GM19372 (cell line): ENCODE data around the gene VPS52.
"Not testable (repeated sequence)": the region's sequence is repeated elsewhere in the genome, so short reads cannot be mapped to it uniquely, and the experiment has no call there.

ENCODE experiments used
- ATAC-seq: cut with Tn5 transposase; IDR thresholded peaks from one replicate; pipeline ENCODE4 v1.9.1; 2021; ENCODE audit warnings: mild to moderate bottlenecking, low read depth, moderate library complexity; ENCODE audit not compliant: unreplicated experiment

VPS52 gene

GRCh38 chr6:33280539-33280938 is 8.9 kb upstream of the VPS52 start:
- ATAC-seq, result no peak

DNA sequence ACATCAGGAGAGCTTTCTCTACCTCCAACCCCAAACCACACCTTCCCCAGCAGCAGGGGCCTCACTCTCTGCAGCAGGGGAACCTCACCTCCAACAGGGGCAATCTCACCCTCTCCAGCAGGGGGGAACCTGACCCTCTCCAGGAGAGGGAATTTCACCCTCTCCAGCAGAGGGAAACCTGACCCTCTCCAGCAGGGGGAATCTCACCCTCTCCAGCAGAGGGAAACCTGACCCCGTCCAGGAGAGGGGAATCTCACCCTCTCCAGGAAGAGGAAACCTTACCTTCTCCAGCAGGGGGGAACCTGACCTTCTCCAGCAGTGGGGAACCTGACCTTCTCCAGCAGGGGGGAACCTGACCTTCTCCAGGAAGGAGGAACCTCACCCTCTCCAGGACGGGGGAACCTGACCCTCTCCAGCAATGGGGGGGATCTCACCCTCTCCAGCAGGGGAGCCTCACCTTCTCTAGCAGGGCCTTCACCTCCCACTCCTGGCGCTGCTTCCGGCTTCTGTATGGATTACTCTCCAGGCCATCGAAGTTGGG is 8.4 kb upstream of the VPS52 start:
- no peak for ATAC-seq

DNA sequence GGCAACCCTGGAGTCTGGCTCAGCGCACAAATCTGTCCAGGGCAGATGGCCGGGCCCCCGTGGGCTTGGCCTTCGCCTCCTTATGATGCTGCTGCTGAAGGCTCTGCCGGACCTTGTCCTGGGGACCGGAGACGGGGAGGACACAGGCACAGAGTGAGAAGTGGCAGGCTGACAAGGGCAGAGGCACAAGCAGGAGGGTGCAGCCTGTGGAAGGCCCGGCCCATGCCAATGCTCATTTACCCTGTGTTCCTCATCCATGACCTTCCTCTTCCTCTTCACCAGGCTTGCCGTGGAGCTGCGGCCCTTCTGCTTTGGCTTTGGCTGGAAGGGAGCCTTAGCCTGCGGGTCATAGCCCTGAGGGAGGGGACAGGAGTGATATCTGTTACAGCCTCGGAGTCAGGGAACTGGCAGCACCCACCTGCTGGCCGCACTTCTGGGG is 7.6 kb upstream of the VPS52 start:
- ATAC-seq, result no peak

DNA sequence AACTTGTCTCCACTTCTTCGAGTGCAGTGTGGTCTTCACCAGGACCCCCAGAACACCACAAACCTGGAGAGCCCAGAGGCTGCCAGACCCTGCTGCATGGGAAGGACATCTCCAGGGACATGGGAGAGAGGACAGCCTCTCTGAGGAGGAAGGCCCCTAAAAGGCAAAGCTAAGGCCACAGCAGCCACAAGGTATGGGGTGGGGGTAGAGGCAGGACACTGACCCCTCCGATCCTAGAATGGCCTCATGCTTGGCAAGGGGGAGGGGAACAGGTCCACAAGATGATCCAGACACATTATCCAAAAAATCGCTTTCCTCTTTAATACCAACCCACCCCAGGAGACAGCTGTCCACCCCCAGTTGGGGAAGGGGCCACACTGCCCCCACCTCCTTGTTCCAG is 7.1 kb upstream of the VPS52 start:
- ATAC-seq, result no peak

DNA sequence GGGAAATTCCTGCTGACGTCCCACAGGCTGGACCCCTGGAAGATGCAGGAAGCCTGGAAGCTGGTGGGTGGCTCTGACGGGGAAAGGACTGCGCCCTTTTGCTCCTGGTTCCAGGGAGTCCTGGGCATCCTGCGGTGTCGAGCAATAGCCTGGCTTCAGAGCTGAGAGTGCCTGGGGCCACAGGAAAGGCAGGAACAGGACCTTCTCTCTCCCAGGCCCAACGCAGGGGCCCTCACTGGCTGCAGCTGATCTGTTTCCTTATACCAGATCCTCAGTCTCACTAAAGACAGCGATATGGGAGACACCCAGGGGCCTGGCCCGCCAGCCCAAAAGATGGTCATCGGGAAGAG is 6.7 kb upstream of the VPS52 start:
- ATAC-seq, result no peak

- no peak for ATAC-seq
These were observed 6.2 kb upstream of the VPS52 start for GRCh38 chr6:33277663-33278391.

DNA sequence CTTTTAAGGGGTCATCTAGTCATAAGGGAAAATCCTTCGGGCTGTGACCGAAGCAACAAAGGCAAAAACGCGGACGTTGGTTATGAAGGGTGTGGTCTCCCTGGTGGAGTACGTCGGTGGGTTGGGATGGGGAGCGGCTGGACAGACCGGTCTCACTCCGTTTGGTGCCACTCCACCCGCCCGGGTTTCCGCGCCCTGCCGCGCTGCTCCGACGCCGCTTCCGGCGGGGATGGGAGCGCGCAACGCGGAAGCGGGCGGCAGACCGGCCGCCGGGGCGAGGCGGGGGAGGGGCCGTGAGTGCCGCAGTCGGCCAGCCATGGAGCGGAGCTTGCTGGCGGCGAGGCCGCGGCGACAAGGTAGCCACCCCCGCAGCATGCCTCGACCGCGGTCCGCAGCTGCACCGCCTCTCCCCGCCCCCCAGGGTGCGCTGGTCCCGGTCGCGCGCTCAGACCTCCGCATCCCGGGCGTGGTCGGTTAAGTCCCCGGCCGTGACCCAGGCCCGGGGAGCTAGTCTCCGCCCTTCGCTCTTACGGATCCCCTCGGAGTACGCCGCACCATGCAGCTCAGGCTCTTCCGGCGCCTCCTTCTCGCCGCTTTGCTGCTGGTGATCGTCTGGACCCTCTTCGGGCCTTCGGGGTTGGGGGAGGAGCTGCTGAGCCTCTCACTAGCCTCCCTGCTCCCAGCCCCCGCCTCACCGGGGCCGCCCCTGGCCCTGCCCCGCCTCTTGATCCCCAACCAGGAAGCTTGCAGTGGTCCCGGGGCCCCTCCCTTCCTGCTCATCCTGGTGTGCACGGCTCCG is 5.4 kb upstream of the VPS52 start, which contains the start of gene B3GALT4:
TSS of gene B3GALT4 (plus strand) at position 260 of the 799 bp plus-strand sequence. CDS start at position 557, 297 bp downstream.
- ATAC-seq, result peak; percentile 56

GRCh38 chr6:33276581-33276863 is 4.8 kb upstream of the VPS52 start:
- ATAC-seq, result no peak

DNA sequence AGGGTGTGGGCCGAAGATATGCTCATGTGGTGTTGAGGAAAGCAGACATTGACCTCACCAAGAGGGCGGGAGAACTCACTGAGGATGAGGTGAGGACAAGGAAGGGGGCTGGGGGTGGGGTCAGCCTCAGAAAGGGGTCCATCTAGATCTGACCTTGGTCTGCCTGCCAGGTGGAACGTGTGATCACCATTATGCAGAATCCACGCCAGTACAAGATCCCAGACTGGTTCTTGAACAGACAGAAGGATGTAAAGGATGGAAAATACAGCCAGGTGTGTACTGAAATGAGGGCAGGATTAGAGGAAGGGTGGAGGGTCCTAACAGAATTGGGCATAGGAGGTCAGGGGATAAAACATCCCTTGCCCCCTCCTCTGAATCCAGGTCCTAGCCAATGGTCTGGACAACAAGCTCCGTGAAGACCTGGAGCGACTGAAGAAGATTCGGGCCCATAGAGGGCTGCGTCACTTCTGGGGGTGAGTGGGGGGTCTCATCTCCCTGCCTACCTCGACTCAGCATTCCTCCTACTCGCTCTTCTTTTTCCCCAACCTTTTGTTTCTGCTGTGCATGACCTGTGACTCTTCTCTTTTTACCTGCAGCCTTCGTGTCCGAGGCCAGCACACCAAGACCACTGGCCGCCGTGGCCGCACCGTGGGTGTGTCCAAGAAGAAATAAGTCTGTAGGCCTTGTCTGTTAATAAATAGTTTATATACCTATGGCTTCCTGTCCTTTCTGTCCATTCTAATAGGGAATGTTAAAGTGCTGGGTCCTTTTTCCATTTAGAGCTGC is 4.3 kb upstream of the VPS52 start:
- ATAC-seq, result not testable (repeated sequence)

DNA sequence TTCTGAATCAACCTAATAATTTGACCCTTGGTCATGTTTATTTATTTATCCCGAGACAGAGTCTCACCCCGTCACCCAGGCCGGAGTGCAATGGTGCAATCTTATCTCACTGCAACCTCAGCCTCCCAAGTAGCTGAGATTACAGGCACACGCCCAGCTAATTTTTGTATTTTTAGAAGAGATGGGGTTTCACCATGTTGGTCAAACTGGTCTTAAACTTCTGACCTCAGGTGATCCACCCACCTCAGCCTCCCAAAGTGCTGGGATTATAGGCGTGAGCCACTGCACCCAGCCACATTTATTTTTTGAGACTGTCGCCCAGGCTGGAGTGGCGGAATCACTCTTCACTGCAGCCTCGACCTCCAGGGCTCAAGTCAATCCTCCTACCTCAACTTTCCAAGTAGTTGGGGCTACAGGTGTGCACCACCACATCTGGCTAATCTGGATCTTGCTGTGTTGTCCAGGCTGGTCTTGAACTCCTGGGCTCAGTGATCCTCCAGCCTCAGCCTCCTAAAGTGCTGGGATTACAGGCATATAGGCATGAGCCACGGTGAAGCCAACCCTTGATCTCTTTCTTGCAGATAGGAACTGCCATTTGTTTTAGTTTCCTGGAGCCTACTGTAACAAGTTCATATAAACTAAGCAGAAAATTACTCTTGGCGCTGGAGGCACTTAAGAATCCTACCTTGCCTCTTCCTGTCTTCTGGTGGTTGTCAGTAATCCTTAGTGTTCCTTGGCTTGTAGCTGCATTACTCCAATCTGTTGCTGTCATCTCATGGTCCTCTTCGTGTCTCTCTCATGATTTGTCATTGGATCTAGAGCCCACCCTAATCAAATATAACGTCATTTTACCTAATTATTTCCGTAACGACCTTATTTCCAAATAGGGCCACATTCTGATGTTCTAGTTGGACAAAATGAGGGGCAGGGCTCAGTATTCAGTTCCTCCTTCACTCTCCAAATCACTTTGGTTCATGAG is 2.5 kb upstream of the VPS52 start:
- ATAC-seq, result no peak

DNA sequence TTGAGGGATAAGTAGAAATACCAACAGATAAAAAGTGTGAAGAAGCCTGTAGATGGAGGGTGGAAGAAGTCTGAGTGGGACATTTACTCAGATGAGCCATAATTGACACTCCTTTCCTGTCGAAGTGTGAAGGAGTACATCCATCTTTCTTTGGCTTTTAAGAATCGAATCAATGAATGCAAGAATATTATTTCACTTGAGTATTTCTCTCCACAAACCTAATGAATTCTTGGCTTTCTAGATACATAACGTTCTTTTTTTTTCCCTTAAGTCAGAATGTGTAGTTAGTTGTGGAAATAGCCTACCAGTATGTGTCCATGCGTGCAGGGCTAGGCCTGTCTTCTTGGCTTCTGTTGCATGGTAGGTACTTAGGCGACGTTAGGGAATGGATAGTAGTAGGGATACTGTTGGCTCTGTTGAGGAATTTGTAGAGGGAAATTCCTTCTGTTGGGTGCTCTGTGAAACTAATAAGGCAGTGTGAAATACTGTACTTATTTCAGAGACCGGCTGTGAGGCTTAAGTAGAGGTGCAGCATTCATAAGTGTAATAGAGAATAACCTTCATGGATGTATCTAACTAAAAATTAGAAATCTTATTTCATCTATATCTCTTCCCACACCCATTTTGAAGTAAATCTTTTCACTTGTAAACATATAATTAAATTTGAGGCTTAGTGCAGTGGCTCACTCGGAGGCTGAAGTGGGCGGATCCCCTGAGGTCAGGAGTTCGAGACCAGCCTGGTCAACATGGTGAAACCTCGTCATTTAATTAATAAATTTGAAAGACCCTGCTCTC is 1.6 kb upstream of the VPS52 start:
- ATAC-seq, result no peak

- ATAC-seq, result no peak
These were observed 826 bp upstream of the VPS52 start for GRCh38 chr6:33272275-33273128.

DNA sequence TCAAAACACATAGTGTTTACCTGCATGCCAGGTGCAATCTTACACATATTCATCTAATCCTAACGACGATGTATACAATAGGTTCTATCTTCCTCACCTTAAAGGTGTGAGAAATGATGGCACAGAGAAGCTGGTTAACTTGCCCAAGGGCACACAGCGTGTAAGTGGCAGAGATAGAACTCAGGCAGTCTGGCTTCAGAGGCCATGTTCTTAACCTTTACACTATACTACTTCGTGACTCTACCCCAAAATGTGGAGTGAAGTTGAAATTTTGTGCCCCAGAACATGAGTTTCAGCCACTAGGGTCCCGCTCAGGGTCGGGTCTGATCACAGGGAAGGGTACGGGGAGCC is 584 bp downstream of the VPS52 start:
- no peak for ATAC-seq

- no peak for ATAC-seq
These were observed 7.7 kb downstream of the VPS52 start for GRCh38 chr6:33264015-33264414.

DNA sequence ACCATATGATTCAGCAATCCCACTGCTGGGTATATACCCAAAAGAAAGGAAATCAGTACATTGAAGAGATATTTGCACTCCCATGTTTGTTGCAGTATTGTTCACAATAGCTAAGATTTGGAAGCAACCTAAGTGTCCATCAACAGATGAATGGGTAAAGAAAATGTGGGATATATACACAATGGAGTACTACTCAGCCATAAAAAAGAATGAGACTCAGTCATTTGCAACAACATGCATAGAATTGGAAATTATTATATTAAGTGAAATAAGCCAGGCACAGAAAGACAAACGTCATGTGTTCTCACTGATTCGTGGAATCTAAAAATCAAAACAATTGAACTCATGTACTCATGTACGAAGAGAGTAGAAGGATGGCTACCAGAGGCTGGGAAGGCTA is 9.2 kb downstream of the VPS52 start:
- not testable (repeated sequence) for ATAC-seq

- ATAC-seq, result no peak
These were observed 12.6 kb downstream of the VPS52 start for GRCh38 chr6:33259032-33259431.

DNA sequence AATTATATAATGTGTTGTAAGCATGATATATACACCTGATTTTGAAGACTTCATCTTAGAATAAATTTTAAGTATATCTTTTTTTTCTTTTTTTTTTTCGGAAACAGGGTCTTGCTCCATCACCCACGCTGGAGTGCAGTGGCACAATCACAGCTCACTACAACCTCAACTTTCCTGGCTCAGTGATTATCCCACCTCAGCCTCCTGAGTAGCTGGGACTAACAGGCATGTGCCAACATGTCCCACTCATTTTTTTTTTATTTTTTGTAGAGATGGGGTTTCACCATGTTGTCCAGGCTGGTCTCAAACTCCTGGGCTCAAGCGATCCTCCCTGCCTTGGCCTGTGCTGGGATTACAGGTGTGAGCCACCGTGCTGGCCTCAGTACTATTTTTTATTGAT is 17.1 kb downstream of the VPS52 start:
- no peak for ATAC-seq

GRCh38 chr6:33252759-33253158 is 18.9 kb downstream of the VPS52 start:
- no peak for ATAC-seq
